ENCODE measurements around the gene DAD1. TPM values are rescaled to one million over a fixed set of nuclear protein-coding genes. Genes with fewer than 3 reads are reported as not detected.

The DAD1 gene
- total RNA-seq, 1 donor from 2014 or later, result 185 TPM

- no peaks in the 10 kb centered on the region for H3F3A ChIP-seq (ENCODE audit: low read depth)
- H3K79me2 ChIP-seq (ENCODE audit: low read depth), result peaks cover 82% of the 10 kb centered on the region
- Mint-ChIP-seq H3K4me3 (peak overlapping the region; percentile 8), H3K36me3 (peaks cover 10% of the 10 kb centered on the region), H3K4me1 (peaks cover 15% of the 10 kb centered on the region), H3K27me3 (ENCODE audit: insufficient read depth, low read depth) (no peaks in the 10 kb centered on the region), H3K9me3 (no peaks in the 10 kb centered on the region), H3K27ac (peak overlapping the region; percentile 92)
- TF ChIP-seq EZH2 (IDR thresholded peaks at IDR 0.05) (no peak), CTCF (IDR thresholded peaks at IDR 0.05) (no peak), EZH2phosphoT487 (IDR thresholded peaks at IDR 0.05) (no peak)
- no peaks in the 10 kb centered on the region for H3K27me3 ChIP-seq
- H3K9me3 ChIP-seq (ENCODE audit: low read depth), result no peaks in the 10 kb centered on the region
- H3K4me2 ChIP-seq, result no peak overlapping the region
- peak overlapping the region; percentile 7 for H3K9ac ChIP-seq
- H4K20me1 ChIP-seq (ENCODE audit: low read depth), result peaks cover 4% of the 10 kb centered on the region
- peak; percentile 40 for DNase-seq (ENCODE audit: low spot score)
- H3K27ac ChIP-seq, result no peak overlapping the region
- no peaks in the 10 kb centered on the region for H3K4me1 ChIP-seq
- no peak overlapping the region for H2AFZ ChIP-seq (replicated peaks)
- peaks cover 7% of the 10 kb centered on the region for H3K36me3 ChIP-seq
- no peak overlapping the region for H3K4me3 ChIP-seq
These were observed 9.8 kb downstream of the DAD1 start for GRCh38 chr14:22579236-22579635.

GRCh38 chr14:22577334-22577908, 11.6 kb downstream of the DAD1 start:
- H3K4me2 ChIP-seq, result no peak overlapping the region
- no peaks in the 10 kb centered on the region for H3K27me3 ChIP-seq
- no peak for TF ChIP-seq EZH2phosphoT487 (IDR thresholded peaks at IDR 0.05)
- TF ChIP-seq EZH2 (IDR thresholded peaks at IDR 0.05), result no peak
- TF ChIP-seq CTCF (IDR thresholded peaks at IDR 0.05), result no peak
- H3K9ac ChIP-seq, result no peak overlapping the region
- H3F3A ChIP-seq (ENCODE audit: low read depth), result no peaks in the 10 kb centered on the region
- Mint-ChIP-seq H3K27ac (no peak overlapping the region), H3K4me3 (no peak overlapping the region), H3K4me1 (peaks cover 15% of the 10 kb centered on the region), H3K36me3 (peaks cover 19% of the 10 kb centered on the region), H3K27me3 (ENCODE audit: insufficient read depth, low read depth) (no peaks in the 10 kb centered on the region), H3K9me3 (no peaks in the 10 kb centered on the region)
- H3K4me1 ChIP-seq, result no peaks in the 10 kb centered on the region
- H2AFZ ChIP-seq (replicated peaks), result no peak overlapping the region
- peaks cover 64% of the 10 kb centered on the region for H3K79me2 ChIP-seq (ENCODE audit: low read depth)
- H3K9me3 ChIP-seq (ENCODE audit: low read depth), result no peaks in the 10 kb centered on the region
- H3K36me3 ChIP-seq, result peaks cover 7% of the 10 kb centered on the region
- no peak for DNase-seq (ENCODE audit: low spot score)
- peaks cover 4% of the 10 kb centered on the region for H4K20me1 ChIP-seq (ENCODE audit: low read depth)
- no peak overlapping the region for H3K27ac ChIP-seq
- no peak overlapping the region for H3K4me3 ChIP-seq

GRCh38 chr14:22573804-22574203, 15.2 kb downstream of the DAD1 start:
- H3K36me3 ChIP-seq, result peaks cover 7% of the 10 kb centered on the region
- peaks cover 51% of the 10 kb centered on the region for H3K79me2 ChIP-seq (ENCODE audit: low read depth)
- H3F3A ChIP-seq (ENCODE audit: low read depth), result peaks cover 10% of the 10 kb centered on the region
- no peak overlapping the region for H3K4me3 ChIP-seq
- H3K9me3 ChIP-seq (ENCODE audit: low read depth), result no peaks in the 10 kb centered on the region
- DNase-seq (ENCODE audit: low spot score), result no peak
- no peak overlapping the region for H3K4me2 ChIP-seq
- Mint-ChIP-seq H3K36me3 (peaks cover 21% of the 10 kb centered on the region), H3K27ac (no peak overlapping the region), H3K27me3 (ENCODE audit: insufficient read depth, low read depth) (no peaks in the 10 kb centered on the region), H3K4me3 (no peak overlapping the region), H3K9me3 (no peaks in the 10 kb centered on the region), H3K4me1 (peaks cover 13% of the 10 kb centered on the region)
- no peak overlapping the region for H2AFZ ChIP-seq (replicated peaks)
- H4K20me1 ChIP-seq (ENCODE audit: low read depth), result no peaks in the 10 kb centered on the region
- peaks cover 4% of the 10 kb centered on the region for H3K4me1 ChIP-seq
- H3K27me3 ChIP-seq, result no peaks in the 10 kb centered on the region
- TF ChIP-seq CTCF (IDR thresholded peaks at IDR 0.05) (no peak), EZH2 (IDR thresholded peaks at IDR 0.05) (no peak), EZH2phosphoT487 (IDR thresholded peaks at IDR 0.05) (no peak)
- no peak overlapping the region for H3K9ac ChIP-seq
- H3K27ac ChIP-seq, result no peak overlapping the region

Measured in neural progenitor cell (in vitro differentiated cells).